Osteocyte (in vitro differentiated cells): ENCODE results near the gene RAP1GAP. TPM values are rescaled to one million over a fixed set of nuclear protein-coding genes. Genes with fewer than 3 reads are reported as not detected.

Source experiments
- DNase-seq: peaks from one replicate; pipeline ENCODE4 v3.0.0; 2021; ENCODE audit warnings: mixed read lengths; ENCODE audit not compliant: unreplicated experiment; ENCODE audit errors: extremely low spot score
- H3K27ac Mint-ChIP-seq: one replicate; pipeline ENCODE4 v1.8.0; 2021; ENCODE audit warnings: mild to moderate bottlenecking, mixed read lengths; ENCODE audit not compliant: unreplicated experiment
- H3K27me3 Mint-ChIP-seq: one replicate; pipeline ENCODE4 v1.8.0; 2021; ENCODE audit warnings: mixed read lengths; ENCODE audit not compliant: unreplicated experiment
- H3K36me3 Mint-ChIP-seq: one replicate; pipeline ENCODE4 v1.8.0; 2021; ENCODE audit warnings: mixed read lengths; ENCODE audit not compliant: unreplicated experiment
- H3K4me1 Mint-ChIP-seq: one replicate; pipeline ENCODE4 v1.8.0; 2021; ENCODE audit warnings: mixed read lengths; ENCODE audit not compliant: unreplicated experiment
- H3K4me3 Mint-ChIP-seq: one replicate; pipeline ENCODE4 v1.8.0; 2021; ENCODE audit warnings: mild to moderate bottlenecking, moderate library complexity, mixed read lengths; ENCODE audit not compliant: unreplicated experiment
- H3K9me3 Mint-ChIP-seq: one replicate; pipeline ENCODE4 v1.8.0; 2021; ENCODE audit warnings: mixed read lengths; ENCODE audit not compliant: unreplicated experiment
- total RNA-seq: library from RNA; stranded (reverse); gene quantifications from 2 replicates; pipeline ENCODE4 v1.2.1, GENCODE V29; 2021
- TF ChIP-seq, protein P1 (sequence below): fragments of 200-600 bp; sonication (generic); IDR thresholded peaks from 2 replicates; pipeline ENCODE4 v1.5.0; 2021; ENCODE audit warnings: antibody characterized with exemption, mild to moderate bottlenecking, moderate library complexity

RAP1GAP gene
- total RNA-seq, 1 donor from 2014 or later: 3.5 TPM

DNA sequence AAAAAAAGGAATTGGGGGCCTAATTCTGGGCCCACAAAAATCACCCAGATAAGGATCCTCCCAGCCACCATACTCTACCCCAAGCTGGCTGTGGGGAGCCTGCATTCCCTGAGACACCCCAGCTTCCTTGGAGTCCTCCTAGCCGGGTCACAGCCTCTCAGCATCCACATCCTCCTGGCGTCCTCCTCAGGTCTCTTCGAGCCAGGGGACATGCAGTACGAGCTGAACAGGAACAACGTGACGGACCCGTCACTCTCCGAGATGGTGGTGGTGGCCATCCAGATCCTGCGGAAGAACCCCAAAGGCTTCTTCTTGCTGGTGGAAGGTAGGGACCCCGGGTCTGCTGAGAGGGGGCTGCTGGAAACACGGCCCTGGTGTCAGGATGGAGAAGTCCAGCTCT lies 95.7 kb downstream of the RAP1GAP start:
- no peaks in the 10 kb centered on the region for H3K9me3 Mint-ChIP-seq
- peaks cover 21% of the 10 kb centered on the region for H3K4me1 Mint-ChIP-seq
- no peaks in the 10 kb centered on the region for H3K36me3 Mint-ChIP-seq
- no peak overlapping the region for H3K27ac Mint-ChIP-seq
- TF ChIP-seq, protein P1, sequence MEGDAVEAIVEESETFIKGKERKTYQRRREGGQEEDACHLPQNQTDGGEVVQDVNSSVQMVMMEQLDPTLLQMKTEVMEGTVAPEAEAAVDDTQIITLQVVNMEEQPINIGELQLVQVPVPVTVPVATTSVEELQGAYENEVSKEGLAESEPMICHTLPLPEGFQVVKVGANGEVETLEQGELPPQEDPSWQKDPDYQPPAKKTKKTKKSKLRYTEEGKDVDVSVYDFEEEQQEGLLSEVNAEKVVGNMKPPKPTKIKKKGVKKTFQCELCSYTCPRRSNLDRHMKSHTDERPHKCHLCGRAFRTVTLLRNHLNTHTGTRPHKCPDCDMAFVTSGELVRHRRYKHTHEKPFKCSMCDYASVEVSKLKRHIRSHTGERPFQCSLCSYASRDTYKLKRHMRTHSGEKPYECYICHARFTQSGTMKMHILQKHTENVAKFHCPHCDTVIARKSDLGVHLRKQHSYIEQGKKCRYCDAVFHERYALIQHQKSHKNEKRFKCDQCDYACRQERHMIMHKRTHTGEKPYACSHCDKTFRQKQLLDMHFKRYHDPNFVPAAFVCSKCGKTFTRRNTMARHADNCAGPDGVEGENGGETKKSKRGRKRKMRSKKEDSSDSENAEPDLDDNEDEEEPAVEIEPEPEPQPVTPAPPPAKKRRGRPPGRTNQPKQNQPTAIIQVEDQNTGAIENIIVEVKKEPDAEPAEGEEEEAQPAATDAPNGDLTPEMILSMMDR: no peak
- H3K27me3 Mint-ChIP-seq: no peaks in the 10 kb centered on the region
- H3K4me3 Mint-ChIP-seq: no peak overlapping the region
- DNase-seq: no peak

DNA sequence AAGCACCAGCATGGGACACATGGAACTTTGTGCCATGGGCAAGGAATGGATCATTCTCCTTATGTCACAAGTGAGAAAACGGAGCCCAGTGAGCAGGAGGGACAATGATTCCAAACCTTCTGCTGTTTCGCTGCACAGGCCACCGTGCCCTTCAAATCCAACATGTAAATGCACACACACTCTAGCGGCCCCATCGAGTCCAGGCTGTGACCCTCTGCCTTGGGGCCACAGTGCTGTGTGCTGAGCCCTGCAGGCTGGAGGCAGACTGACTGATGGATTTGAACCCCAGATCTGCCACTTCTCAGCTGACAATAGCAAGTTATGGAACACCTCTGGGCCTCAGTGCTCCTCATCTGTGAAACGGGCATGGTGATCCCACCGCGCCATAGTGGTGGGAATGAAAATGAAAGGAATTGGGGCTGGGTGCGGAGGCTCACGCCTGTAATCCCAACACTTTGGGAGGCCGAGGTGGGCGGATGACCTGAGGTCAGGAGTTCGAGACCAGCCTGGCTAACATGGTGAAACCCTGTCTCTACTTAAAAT lies 96.4 kb downstream of the RAP1GAP start:
- TF ChIP-seq, protein P1: no peak
- no peaks in the 10 kb centered on the region for H3K9me3 Mint-ChIP-seq
- no peak for DNase-seq
- no peaks in the 10 kb centered on the region for H3K27me3 Mint-ChIP-seq
- peaks cover 28% of the 10 kb centered on the region for H3K4me1 Mint-ChIP-seq
- H3K4me3 Mint-ChIP-seq: no peak overlapping the region
- no peaks in the 10 kb centered on the region for H3K36me3 Mint-ChIP-seq
- no peak overlapping the region for H3K27ac Mint-ChIP-seq

DNA sequence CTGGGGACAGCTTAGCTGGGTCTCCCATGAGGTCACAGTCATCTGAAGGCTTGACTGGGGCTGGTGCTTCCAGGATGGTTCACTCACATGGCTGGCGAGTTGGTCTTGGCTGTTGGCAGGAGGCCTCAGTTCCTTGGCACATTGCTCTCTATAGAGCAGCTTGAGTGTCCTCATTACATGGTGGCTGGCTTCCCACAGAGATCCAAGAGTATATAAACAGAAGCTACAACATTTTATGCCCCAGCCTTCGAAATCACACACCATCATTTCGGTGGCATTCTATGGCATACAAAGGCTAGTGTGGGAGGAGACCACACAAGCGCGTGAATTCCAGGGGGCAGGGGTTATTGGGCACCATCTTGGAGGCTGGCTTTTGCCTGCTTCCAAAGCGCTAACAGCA lies 96.9 kb downstream of the RAP1GAP start:
- no peak for DNase-seq
- Mint-ChIP-seq H3K27ac (no peak overlapping the region), H3K9me3 (no peaks in the 10 kb centered on the region), H3K27me3 (no peaks in the 10 kb centered on the region), H3K4me1 (peaks cover 34% of the 10 kb centered on the region), H3K36me3 (no peaks in the 10 kb centered on the region), H3K4me3 (no peak overlapping the region)
- TF ChIP-seq, protein P1: no peak

- H3K4me3 Mint-ChIP-seq: no peak overlapping the region
- no peaks in the 10 kb centered on the region for H3K27me3 Mint-ChIP-seq
- H3K36me3 Mint-ChIP-seq: no peaks in the 10 kb centered on the region
- TF ChIP-seq, protein P1: no peak
- H3K4me1 Mint-ChIP-seq: peaks cover 43% of the 10 kb centered on the region
- no peak for DNase-seq
- no peaks in the 10 kb centered on the region for H3K9me3 Mint-ChIP-seq
- no peak overlapping the region for H3K27ac Mint-ChIP-seq
Measured at GRCh38 chr1:21570885-21571284, 98.3 kb downstream of the RAP1GAP start.

- Mint-ChIP-seq H3K27me3 (no peaks in the 10 kb centered on the region), H3K4me1 (peaks cover 46% of the 10 kb centered on the region), H3K4me3 (no peak overlapping the region), H3K27ac (no peak overlapping the region), H3K36me3 (no peaks in the 10 kb centered on the region), H3K9me3 (no peaks in the 10 kb centered on the region)
- TF ChIP-seq, protein P1: no peak
- no peak for DNase-seq
Measured at GRCh38 chr1:21570528-21570875, 98.7 kb downstream of the RAP1GAP start.
